SKM-1 (cell line): ENCODE results near the gene ZNF668.
"Not testable (repeated sequence)": the region's sequence is repeated elsewhere in the genome, so short reads cannot be mapped to it uniquely, and the experiment has no call there.

Experiments
- DNase-seq: peaks from one replicate; lab custom pipeline; 2025; ENCODE audit not compliant: unreplicated experiment; lab: John Stamatoyannopoulos, UW

The ZNF668 gene

GRCh38 chr16:31100876-31101641 is 27.0 kb upstream of the ZNF668 start:
- DNase-seq, result not testable (repeated sequence)

GRCh38 chr16:31099860-31100638 is 26.0 kb upstream of the ZNF668 start:
- no peak for DNase-seq

DNA sequence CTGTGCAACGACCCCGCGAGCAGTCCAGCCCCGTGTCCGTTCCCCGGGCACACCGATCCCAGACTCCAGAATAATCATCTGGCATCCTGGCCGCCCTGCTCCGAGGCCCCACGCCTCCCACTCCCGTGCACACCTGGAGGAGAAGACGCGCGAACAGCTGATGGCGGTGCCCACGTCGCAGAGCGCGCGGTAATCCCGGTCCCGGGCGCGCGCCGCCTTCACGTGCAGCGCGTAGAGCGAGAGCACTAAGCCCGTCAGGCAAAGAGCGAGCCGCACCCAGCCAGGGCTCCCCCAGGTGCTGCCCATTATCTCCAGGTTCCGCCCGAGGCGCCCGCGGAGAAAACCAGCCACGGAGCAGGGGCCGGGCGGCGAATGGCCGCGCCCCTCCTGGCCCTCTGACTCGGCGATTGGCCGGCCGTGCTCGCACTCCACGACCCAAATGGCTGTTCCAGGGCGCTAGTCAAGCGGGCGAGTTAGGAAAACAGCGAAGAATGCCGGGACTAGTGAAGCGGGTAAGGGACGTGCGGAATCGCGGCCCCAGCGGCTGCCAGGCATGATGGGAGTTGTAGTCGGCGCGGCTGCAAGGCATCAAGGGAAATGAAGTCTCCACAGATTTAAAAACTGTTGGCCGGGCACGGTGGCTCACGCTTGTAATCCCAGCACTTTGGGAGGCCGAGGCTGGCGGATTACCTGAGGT is 20.5 kb upstream of the ZNF668 start, which contains the start of gene VKORC1:
VKORC1 (minus strand) TSS at position 374 of the 697 bp plus-strand sequence; CDS start at position 306, 68 bp downstream.
- peak; percentile 98 for DNase-seq

GRCh38 chr16:31094088-31094423 is 20.0 kb upstream of the ZNF668 start:
- no peak for DNase-seq

DNA sequence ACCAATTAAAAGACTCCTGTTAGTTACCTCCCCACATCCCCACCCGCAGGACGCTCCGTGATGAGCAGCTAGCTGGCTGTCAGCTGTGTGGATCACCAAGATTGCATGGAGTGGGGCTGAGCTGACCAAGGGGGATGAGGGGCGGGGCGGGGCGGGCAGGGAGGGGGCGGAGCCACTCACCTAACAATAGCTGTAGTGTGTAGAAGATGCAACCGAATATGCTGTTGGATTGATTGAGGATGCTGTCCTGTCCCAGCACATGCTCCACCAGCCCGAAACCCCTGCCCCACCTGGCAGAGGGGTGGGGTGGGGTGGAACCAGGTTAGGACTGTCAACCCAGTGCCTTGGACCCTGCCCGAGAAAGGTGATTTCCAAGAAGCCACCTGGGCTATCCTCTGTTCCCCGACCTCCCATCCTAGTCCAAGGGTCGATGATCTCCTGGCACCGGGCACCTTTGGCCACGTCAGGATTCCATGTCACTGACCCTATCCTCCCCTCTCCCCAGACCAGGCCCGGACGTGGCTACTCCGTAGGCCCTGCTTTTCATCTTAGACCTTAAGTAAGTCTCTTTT is 19.2 kb upstream of the ZNF668 start:
- no peak for DNase-seq

- DNase-seq, result no peak
Observed at GRCh38 chr16:31092330-31092729, 18.3 kb upstream of the ZNF668 start.

DNA sequence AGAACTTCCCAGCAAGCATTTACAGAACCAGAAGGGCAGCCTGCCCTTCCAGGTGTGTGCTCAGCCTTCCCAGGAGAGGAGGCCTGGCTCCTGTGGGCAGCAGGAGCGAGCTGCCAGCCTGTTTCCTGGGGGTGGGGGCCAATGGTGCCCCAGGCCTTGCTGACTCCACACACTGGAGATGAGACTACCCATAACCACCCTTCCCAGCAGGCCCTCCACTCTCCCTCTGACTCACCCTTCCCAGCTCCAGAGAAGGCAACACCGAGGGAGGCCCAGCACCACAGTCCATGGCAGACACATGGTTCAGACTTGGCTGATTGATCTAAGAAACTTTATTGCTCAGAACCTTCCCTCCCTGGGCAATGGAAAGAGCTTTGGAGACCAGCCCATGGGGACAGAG is 16.5 kb upstream of the ZNF668 start:
- no peak for DNase-seq

DNA sequence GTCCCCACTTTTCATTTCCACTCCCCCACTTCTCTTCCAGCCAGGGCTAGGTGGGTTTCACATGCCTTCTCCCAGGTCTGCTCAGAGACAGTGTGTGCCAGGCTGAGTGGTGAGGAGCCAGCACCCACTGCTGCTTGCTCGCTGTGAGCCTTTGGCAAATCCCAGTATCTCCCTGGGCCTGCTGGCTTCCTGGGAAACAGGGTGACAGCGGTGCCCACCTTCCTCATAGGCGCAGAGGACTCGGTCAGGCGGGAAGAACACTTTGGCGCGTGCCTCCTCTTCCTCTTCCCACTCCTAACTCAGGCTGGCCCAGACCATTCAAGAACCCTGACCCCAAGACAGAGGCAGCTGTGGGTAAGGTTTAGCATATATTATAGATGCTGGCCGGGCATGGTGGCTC is 15.2 kb upstream of the ZNF668 start:
- DNase-seq, result no peak

DNA sequence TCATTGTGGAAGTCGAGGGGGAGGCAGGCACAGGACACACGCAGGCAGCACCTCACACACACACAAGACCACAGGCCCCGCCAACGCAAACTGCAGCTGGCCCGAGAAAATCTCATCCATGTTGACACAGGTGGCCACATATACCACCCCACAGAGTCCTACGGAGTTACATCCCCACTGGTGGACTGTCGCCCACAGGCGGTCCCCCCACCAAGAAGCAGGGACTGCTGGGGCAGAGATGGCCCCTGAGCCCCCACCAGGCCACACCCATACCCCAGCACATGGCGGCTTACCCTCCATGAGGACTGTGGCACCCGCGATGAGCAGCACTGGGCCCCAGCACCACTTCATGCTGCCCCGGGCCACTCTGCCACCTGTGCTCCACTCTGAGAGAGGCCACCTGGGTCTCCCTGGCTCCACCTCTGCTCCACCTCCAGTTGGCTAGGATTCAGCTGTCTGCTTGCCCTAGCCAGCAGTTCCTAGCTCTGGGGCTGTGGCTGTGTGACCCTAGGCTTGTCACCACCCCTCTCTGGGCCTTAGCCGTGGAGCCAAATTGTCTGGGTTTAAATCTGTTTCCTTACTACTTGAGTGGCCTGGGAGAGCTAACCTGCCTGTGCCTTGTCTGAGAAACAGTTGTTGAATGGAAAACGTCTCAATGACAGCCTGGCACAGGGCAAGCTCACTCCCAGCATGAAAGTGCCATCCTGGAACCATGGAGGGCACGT is 14.6 kb upstream of the ZNF668 start, which contains the start of gene PRSS53:
PRSS53 (minus strand) TSS at position 485 of the 725 bp plus-strand sequence; CDS start at position 351, 134 bp downstream.
- no peak for DNase-seq

DNA sequence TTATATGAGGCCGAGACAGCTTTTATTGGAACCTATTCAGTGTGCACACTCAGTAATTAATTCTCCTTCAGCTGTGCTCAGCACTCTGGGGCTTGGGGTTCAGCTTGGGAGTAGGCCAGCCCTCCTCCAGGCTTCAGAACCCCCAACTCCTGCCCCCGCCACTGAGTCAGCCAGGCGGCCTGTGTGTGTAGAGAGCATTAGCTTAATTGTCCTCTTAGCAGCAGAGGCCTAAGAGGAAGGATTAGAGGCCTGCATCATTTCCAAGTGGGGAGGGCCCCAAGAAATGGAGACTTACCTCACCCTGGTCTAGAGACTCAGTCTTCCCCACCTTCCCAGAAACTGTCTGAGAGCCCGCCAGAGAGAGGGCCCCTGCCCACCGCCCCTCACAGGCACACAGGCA is 13.9 kb upstream of the ZNF668 start:
- no peak for DNase-seq

DNA sequence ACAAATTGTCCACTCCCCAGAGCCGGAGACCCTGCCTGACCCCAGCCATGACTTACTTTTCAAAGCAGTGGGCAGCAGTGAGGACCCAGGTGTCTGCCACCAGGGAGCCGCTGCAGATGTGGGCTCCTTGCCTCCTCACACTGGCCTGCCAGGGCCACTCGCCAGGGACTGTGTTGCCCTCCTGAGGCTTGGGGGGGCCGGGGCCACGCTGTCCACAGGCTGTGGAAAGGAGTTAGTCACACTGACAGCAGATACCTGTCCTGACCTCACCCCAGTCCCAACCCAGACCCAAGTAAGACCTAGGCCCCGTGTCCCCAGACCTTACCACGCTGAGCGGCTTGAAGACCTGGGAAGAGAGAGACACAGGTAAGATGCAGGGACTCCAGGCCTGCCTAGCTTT is 13.4 kb upstream of the ZNF668 start:
- DNase-seq, result no peak

DNA sequence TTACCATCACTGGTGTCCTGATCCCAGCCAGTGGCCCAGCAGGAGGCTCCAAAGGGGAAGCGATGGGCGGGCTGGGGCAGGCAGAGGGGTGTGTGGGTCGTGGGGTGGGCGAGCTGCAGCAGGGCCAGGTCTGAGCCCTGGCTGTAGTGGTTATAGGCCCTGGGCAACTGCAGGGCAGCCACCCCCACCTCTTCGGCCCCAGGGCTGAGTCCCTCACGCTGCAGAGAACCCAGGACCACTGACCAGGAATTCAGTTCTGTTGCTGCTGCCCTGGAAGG is 12.5 kb upstream of the ZNF668 start:
- no peak for DNase-seq

- DNase-seq, result no peak
Observed at GRCh38 chr16:31085873-31086628, 12.0 kb upstream of the ZNF668 start.

DNA sequence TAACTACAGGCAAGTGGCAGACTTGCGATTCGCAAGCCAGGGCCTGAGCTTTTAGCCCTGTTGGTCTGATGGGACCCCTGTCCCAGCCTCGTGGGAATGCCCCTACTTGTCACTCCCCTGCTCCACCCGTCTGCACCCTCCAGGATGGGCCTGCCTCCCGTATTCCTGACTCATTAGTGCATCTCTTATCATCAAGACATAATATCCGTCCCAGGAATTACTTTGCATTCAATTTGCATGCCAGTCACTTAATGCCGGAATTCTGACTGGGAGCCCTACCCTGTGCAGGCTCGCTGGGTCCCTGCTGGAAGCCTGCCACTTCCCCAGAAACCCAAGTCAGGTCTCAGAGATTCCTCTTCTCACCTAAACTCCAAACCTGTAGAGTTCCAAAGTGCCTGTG is 11.4 kb upstream of the ZNF668 start:
- no peak for DNase-seq

DNA sequence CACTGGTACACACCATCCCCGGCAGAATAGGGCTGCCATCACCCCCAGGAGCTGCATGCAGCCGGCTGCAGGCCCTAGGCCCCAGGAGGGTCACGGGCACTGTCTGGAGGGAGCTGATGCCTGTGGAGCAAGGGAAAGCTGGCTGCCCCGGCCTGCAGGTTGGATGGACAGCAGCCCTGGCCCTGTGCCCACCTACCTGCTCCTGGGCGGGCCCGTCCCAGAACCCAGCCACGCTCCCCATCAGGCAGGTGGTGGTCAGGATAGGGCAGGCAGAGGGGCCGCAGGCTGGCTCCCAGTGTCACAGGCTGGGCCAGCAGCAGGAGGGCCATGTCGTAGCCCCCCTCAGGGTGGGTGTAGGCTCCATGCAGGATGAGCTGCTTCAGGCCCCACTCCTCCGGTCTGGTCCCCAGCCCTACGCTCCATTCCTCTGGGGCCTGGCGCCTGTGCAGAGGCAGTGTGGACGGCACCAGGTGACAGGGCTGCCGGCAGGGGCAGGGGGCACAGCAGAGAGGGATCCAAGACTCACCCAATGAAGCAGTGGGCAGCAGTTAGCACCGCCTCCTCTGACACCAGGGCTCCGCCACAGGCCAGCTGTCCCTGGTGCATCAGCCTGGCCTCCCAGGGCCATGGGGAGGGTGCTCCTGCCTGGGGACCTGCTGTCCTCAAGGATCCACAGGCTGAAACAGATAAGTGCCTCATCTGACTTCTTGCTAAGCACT is 10.7 kb upstream of the ZNF668 start:
- no peak for DNase-seq

DNA sequence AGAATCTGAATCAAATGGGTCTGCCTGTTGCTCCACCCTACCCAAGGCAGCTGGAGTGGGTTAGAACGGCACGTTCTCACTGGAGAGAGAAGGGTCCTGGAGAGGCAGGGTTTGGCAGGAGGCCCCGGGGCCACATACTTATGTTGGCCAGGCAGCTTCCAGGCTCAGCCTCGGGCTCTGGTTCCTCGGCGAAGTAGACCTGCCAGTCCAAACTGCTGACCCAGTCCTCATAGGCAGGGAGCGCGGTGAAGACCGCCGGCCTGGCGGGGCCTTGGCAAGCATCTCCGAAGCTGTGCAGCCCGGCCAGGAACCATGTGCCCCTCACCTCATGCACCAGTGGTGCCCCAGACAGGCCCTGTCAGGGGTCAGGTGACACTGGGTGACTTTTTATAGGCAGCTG is 9.9 kb upstream of the ZNF668 start:
- DNase-seq, result no peak

DNA sequence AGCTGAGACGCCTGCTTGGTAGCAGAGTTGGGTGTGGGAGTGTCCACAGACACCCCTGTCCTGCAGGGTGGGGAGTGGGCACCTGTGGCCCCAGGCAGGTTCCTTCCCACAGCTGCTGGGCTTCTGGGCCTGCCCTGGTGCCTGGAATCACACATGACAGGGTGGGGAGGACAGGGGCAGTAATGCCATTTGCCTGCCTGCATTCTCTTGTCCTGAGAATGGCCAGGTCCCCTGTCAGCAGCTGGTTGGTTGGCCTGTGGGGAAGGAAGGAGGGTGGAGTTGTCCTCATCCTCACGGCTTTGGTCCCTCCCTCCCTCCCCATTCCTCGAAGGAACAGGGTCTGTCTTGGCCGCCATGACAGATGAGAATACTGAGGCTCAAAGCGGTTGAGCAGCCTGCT is 9.5 kb upstream of the ZNF668 start:
- no peak for DNase-seq

DNA sequence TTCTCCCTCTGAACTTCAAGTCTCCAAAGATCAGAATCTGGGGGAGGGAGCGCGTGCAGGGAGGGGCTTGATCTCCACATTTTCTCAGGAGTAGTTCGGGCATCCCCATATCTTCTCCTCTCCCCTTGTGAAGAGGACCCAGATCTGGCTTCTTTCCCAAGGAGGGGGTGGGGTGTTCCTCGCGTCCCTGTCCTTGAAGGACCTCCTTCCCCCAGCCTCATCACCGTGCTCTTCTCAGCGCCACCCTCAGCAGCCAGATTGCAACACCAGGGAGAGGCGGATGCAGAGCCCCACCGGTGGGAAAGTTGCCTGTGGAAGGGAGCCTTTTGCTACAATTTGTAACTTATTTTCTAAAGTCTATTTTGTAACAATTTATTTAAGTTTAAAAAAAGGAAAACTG is 9.0 kb upstream of the ZNF668 start:
- no peak for DNase-seq

- DNase-seq, result no peak
Observed at GRCh38 chr16:31082368-31083045, 8.5 kb upstream of the ZNF668 start.
